Neuronal stem cell (in vitro differentiated cells): ENCODE data around the gene SEMA3F. TPM values are rescaled to one million over a fixed set of nuclear protein-coding genes. Genes with fewer than 3 reads are reported as not detected.

ENCODE experiments used
- DNase-seq: peaks from one replicate; pipeline ENCODE4 v3.0.0-alpha.2; 2013; ENCODE audit warnings: low spot score
- H2AFZ ChIP-seq: one replicate; pipeline ENCODE4 v1.6.1; 2013; ENCODE audit warnings: mild to moderate bottlenecking, low read length, inconsistent platforms
- H2AK5ac ChIP-seq: 2 replicates; pipeline ENCODE4 v1.6.1; 2013; ENCODE audit warnings: low read depth, mild to moderate bottlenecking, inconsistent platforms, low read length, moderate library complexity, mixed read lengths
- H2BK120ac ChIP-seq: 2 replicates; pipeline ENCODE4 v1.6.1; 2013; ENCODE audit warnings: low read depth, mild to moderate bottlenecking, inconsistent platforms, low read length, moderate library complexity, mixed read lengths
- H2BK12ac ChIP-seq: one replicate; pipeline ENCODE4 v1.6.1; 2013; ENCODE audit warnings: low read length, inconsistent platforms
- H2BK15ac ChIP-seq: 2 replicates; pipeline ENCODE4 v1.6.1; 2013; ENCODE audit warnings: mild to moderate bottlenecking, low read length, inconsistent platforms, mixed read lengths
- H2BK5ac ChIP-seq: one replicate; pipeline ENCODE4 v1.6.1; 2013; ENCODE audit warnings: inconsistent platforms, mild to moderate bottlenecking, low read length, moderate library complexity
- H3K14ac ChIP-seq: one replicate; pipeline ENCODE4 v1.6.1; 2013; ENCODE audit warnings: low read length, inconsistent platforms
- H3K18ac ChIP-seq: 2 replicates; pipeline ENCODE4 v1.6.1; 2013; ENCODE audit warnings: low read length, inconsistent platforms
- H3K23ac ChIP-seq: 2 replicates; pipeline ENCODE4 v1.6.1; 2013; ENCODE audit warnings: low read depth, mild to moderate bottlenecking, mixed read lengths, low read length, inconsistent platforms; ENCODE audit not compliant: poor library complexity
- H3K27ac ChIP-seq: replicated peaks from 3 replicates; pipeline ENCODE4 v1.5.1; 2013; ENCODE audit warnings: low read length, inconsistent platforms
- H3K27me3 ChIP-seq, 3 experiments: 2 replicates each; pipeline ENCODE4 v1.6.1; 2013; ENCODE audit warnings: low read length in 3 of 3, mild to moderate bottlenecking in 2 of 3, inconsistent platforms in 1 of 3, low read depth in 1 of 3, mixed read lengths in 1 of 3, moderate library complexity in 1 of 3; ENCODE audit not compliant: control insufficient read depth in 3 of 3, insufficient read depth in 3 of 3
- H3K36me3 ChIP-seq, 2 donors: replicated peaks in 1 of 2; 2 replicates each; pipeline ENCODE4 v1.6.1; 2013; ENCODE audit warnings: low read length in 2 of 2; ENCODE audit not compliant: control insufficient read depth in 2 of 2, insufficient read depth in 2 of 2
- H3K4ac ChIP-seq: 2 replicates; pipeline ENCODE4 v1.6.1; 2013; ENCODE audit warnings: inconsistent platforms, mild to moderate bottlenecking, low read length, moderate library complexity
- H3K4me1 ChIP-seq, 2 donors: 1 replicate in 1 of 2; 2 replicates in 1 of 2; pipeline ENCODE4 v1.6.1; 2013; ENCODE audit warnings: low read length in 2 of 2, low read depth in 1 of 2; ENCODE audit not compliant: control insufficient read depth in 2 of 2, insufficient read depth in 1 of 2
- H3K4me2 ChIP-seq: one replicate; pipeline ENCODE4 v1.6.1; 2013; ENCODE audit warnings: mild to moderate bottlenecking, low read length, inconsistent platforms; ENCODE audit not compliant: insufficient read depth, poor library complexity, severe bottlenecking
- H3K4me3 ChIP-seq, 2 donors: 2 replicates each; pipeline ENCODE4 v1.5.1; 2013; ENCODE audit warnings: low read length in 2 of 2, mild to moderate bottlenecking in 2 of 2, inconsistent platforms in 1 of 2, moderate library complexity in 1 of 2
- H3K79me1 ChIP-seq: one replicate; pipeline ENCODE4 v1.6.1; 2013; ENCODE audit warnings: low read depth, mild to moderate bottlenecking, inconsistent platforms, low read length, moderate library complexity
- H3K9ac ChIP-seq: one replicate; pipeline ENCODE4 v1.6.1; 2013; ENCODE audit warnings: mild to moderate bottlenecking, low read depth, low read length, inconsistent platforms; ENCODE audit not compliant: poor library complexity
- H3K9me3 ChIP-seq, 2 donors: replicated peaks in 1 of 2; 2 replicates each; pipeline versions ENCODE3 to v1.6.1; 2013; ENCODE audit warnings: low read length in 2 of 2, mild to moderate bottlenecking in 2 of 2, inconsistent platforms in 1 of 2, low read depth in 1 of 2, mixed read lengths in 1 of 2, moderate library complexity in 1 of 2; ENCODE audit not compliant: control insufficient read depth in 2 of 2, insufficient read depth in 1 of 2
- H4K8ac ChIP-seq: one replicate; pipeline ENCODE4 v1.6.1; 2013; ENCODE audit warnings: low read depth, mild to moderate bottlenecking, inconsistent platforms, low read length, moderate library complexity
- H4K91ac ChIP-seq: one replicate; pipeline ENCODE4 v1.6.1; 2013; ENCODE audit warnings: low read length, low read depth, mild to moderate bottlenecking, inconsistent platforms; ENCODE audit not compliant: poor library complexity
- WGBS, 2 donors: extraction: QIAGEN DNeasy Blood & Tissue Kit; methylation state at CpG; one replicate each; pipeline ENCODE4 v1.1.7; 2013; ENCODE audit warnings: missing lambda C conversion rate in 2 of 2, mixed read lengths in 1 of 2; ENCODE audit not compliant: insufficient read length in 2 of 2, insufficient replicate concordance in 1 of 2; ENCODE audit errors: extremely low coverage in 2 of 2; 5-methylcytosine and 5-hydroxymethylcytosine counted together
- polyA plus RNA-seq, 2 experiments: library from polyadenylated mRNA; stranded (reverse); fragments of 200-250 nt; gene quantifications; one replicate each; pipeline ENCODE4 v1.2.3, GENCODE V29; 2013

SEMA3F gene
- 68.0 TPM for polyA plus RNA-seq (2013, experiment 1 of 2)
- polyA plus RNA-seq (2013, experiment 2 of 2): 67.2 TPM

- Histone ChIP-seq H3K9ac (peak within 1 kb of the TSS; percentile 90), H4K8ac (no peak within 1 kb of the TSS), H3K4me1 (peaks cover 10 to 39% of the 10 kb centered on the region in 2 donors), H2BK5ac (peak within 1 kb of the TSS; percentile 35), H3K14ac (peak within 1 kb of the TSS; percentile 89), H3K27me3 (peaks cover 0 to 88% (median 17%) of the 10 kb centered on the region in 3 experiments), H2BK15ac (peak within 1 kb of the TSS; percentile 79), H4K91ac (no peak within 1 kb of the TSS), H3K23ac (peak within 1 kb of the TSS; percentile 87), H3K79me1 (peaks cover 23% of the 10 kb centered on the region), H3K9me3 (no peaks in the 10 kb centered on the region), H2BK120ac (no peak within 1 kb of the TSS), H2BK12ac (no peak within 1 kb of the TSS), H3K4me3 (peak within 1 kb of the TSS; percentile 40 to 95), H3K4ac (no peak within 1 kb of the TSS), H2AFZ (peak within 1 kb of the TSS; percentile 71), H3K27ac (peak within 1 kb of the TSS; percentile 63), H3K4me2 (peak within 1 kb of the TSS; percentile 93), H2AK5ac (peak within 1 kb of the TSS; percentile 92), H3K18ac (peak within 1 kb of the TSS; percentile 96), H3K36me3 (peaks cover 0 to 11% of the 10 kb centered on the region in 2 donors)
- peak; percentile 76 for DNase-seq
- no CpG with 5 or more reads among the region's 98 CpGs for WGBS, 2 donors
Measured at GRCh38 chr3:50154840-50155490, at the start of gene SEMA3F. SEMA3F (plus strand) TSS chr3:50155324; CDS start chr3:50159623, 4,299 bp downstream.

- Histone ChIP-seq H2AFZ (no peak overlapping the region), H3K4me2 (no peak overlapping the region), H2BK12ac (no peak overlapping the region), H2BK120ac (no peak overlapping the region), H3K9me3 (peaks cover 0 to 2% of the 10 kb centered on the region in 2 donors), H3K27ac (no peak overlapping the region), H3K36me3 (peaks cover 66 to 100% of the 10 kb centered on the region in 2 donors), H4K8ac (no peak overlapping the region), H3K4ac (no peak overlapping the region), H4K91ac (no peak overlapping the region), H2BK5ac (no peak overlapping the region), H3K4me3 (no peak overlapping the region), H3K79me1 (peaks cover 2% of the 10 kb centered on the region), H3K27me3 (no peaks in the 10 kb centered on the region), H3K9ac (no peak overlapping the region), H3K18ac (no peak overlapping the region), H3K23ac (no peak overlapping the region), H3K14ac (no peak overlapping the region), H2AK5ac (no peak overlapping the region), H2BK15ac (no peak overlapping the region), H3K4me1 (no peaks in the 10 kb centered on the region)
- no peak for DNase-seq
- WGBS, 2 donors: no CpG with 5 or more reads among the region's 5 CpGs
Measured at GRCh38 chr3:50111757-50112156, 43.4 kb upstream of the SEMA3F start.

GRCh38 chr3:50112462-50112861 is 42.7 kb upstream of the SEMA3F start:
- H3K18ac ChIP-seq: no peak overlapping the region
- no CpG with 5 or more reads among the region's 3 CpGs for WGBS, 2 donors
- H3K79me1 ChIP-seq: peaks cover 2% of the 10 kb centered on the region
- peaks cover 0 to 2% of the 10 kb centered on the region in 2 donors for H3K9me3 ChIP-seq
- no peak overlapping the region for H3K9ac ChIP-seq
- H3K4me1 ChIP-seq: no peaks in the 10 kb centered on the region
- no peak overlapping the region for H3K14ac ChIP-seq
- H3K4me2 ChIP-seq: no peak overlapping the region
- H2BK12ac ChIP-seq: no peak overlapping the region
- H3K4me3 ChIP-seq: no peak overlapping the region
- no peak overlapping the region for H3K27ac ChIP-seq
- no peak overlapping the region for H2AFZ ChIP-seq
- no peak overlapping the region for H3K23ac ChIP-seq
- H2BK15ac ChIP-seq: no peak overlapping the region
- no peak overlapping the region for H2BK120ac ChIP-seq
- no peak for DNase-seq
- H2AK5ac ChIP-seq: no peak overlapping the region
- H4K8ac ChIP-seq: no peak overlapping the region
- H3K36me3 ChIP-seq: peaks cover 64 to 100% of the 10 kb centered on the region in 2 donors
- no peak overlapping the region for H3K4ac ChIP-seq
- H4K91ac ChIP-seq: no peak overlapping the region
- H2BK5ac ChIP-seq: no peak overlapping the region
- no peaks in the 10 kb centered on the region for H3K27me3 ChIP-seq

GRCh38 chr3:50117120-50117519 is 38.0 kb upstream of the SEMA3F start:
- Histone ChIP-seq H3K4ac (no peak overlapping the region), H3K18ac (no peak overlapping the region), H3K36me3 (peaks cover 67 to 94% of the 10 kb centered on the region in 2 donors), H3K79me1 (peaks cover 2% of the 10 kb centered on the region), H3K4me2 (no peak overlapping the region), H3K27ac (no peak overlapping the region), H3K14ac (no peak overlapping the region), H2BK120ac (no peak overlapping the region), H3K9ac (no peak overlapping the region), H2AFZ (no peak overlapping the region), H2BK12ac (no peak overlapping the region), H2AK5ac (no peak overlapping the region), H3K23ac (no peak overlapping the region), H3K9me3 (peaks cover 0 to 2% of the 10 kb centered on the region in 2 donors), H4K8ac (no peak overlapping the region), H3K27me3 (no peaks in the 10 kb centered on the region), H2BK5ac (no peak overlapping the region), H3K4me1 (no peaks in the 10 kb centered on the region), H3K4me3 (no peak overlapping the region), H2BK15ac (no peak overlapping the region), H4K91ac (no peak overlapping the region)
- DNase-seq: no peak
- WGBS, 2 donors: no CpG with 5 or more reads among the region's 8 CpGs
